HepG2 (cell line): ENCODE data around the gene SLC8A2. TPM values are rescaled to one million over a fixed set of nuclear protein-coding genes. Genes with fewer than 3 reads are reported as not detected.

ENCODE experiments used
- BHLHE40 ChIP-seq: IDR thresholded peaks from 2 replicates; pipeline ENCODE4 v1.6.1; 2011; ENCODE audit warnings: low read length, improper control_type of control experiment
- E2F2 ChIP-seq: sonication (generic); formaldehyde crosslinking; IDR thresholded peaks from 2 replicates; pipeline ENCODE4 v1.4.0; 2020; ENCODE audit warnings: missing genetic modification reagents, borderline replicate concordance
- GMEB2 ChIP-seq: IDR thresholded peaks from 2 replicates; pipeline ENCODE4 v1.6.1; 2016; ENCODE audit warnings: missing biosample characterization, missing genetic modification reagents, low read depth
- GPN1 ChIP-seq: sonication (generic); formaldehyde crosslinking; IDR thresholded peaks from 2 replicates; pipeline ENCODE4 v1.5.1; 2020; ENCODE audit warnings: missing genetic modification reagents, borderline replicate concordance
- HDAC2 ChIP-seq: sonication (generic); formaldehyde crosslinking; IDR thresholded peaks from 2 replicates; pipeline ENCODE4 v1.4.0; 2020; ENCODE audit warnings: missing genetic modification reagents
- NFAT5 ChIP-seq: sonication (generic); formaldehyde crosslinking; IDR thresholded peaks from 2 replicates; pipeline ENCODE4 v1.4.0; 2020; ENCODE audit warnings: missing genetic modification reagents
- NFATC3 ChIP-seq: sonication (generic); formaldehyde crosslinking; IDR thresholded peaks from 2 replicates; pipeline ENCODE4 v1.5.1; 2020; ENCODE audit warnings: mild to moderate bottlenecking, missing genetic modification reagents
- PHF5A ChIP-seq: IDR thresholded peaks from one replicate; pipeline ENCODE4 v1.6.1; 2018; ENCODE audit warnings: low read depth, missing genetic modification reagents; ENCODE audit not compliant: unreplicated experiment
- SOX5 ChIP-seq: IDR thresholded peaks from 2 replicates; pipeline ENCODE4 v1.6.1; 2016; ENCODE audit warnings: borderline replicate concordance
- TBP ChIP-seq: sonication (generic); formaldehyde crosslinking; IDR thresholded peaks from 2 replicates; pipeline ENCODE4 v1.5.0; 2020; ENCODE audit warnings: missing genetic modification reagents
- XRCC5 ChIP-seq: fragments of 200-400 bp; formaldehyde crosslinking; optimal IDR thresholded peaks from 2 replicates; pipeline ENCODE3; 2017; ENCODE audit warnings: mild to moderate bottlenecking, low read length
- ZNF329 ChIP-seq: sonication (generic); formaldehyde crosslinking; IDR thresholded peaks from 2 replicates; pipeline ENCODE4 v1.9.0; 2021; ENCODE audit warnings: low read depth, mild to moderate bottlenecking, missing genetic modification reagents
- ZNF605 ChIP-seq: sonication (generic); formaldehyde crosslinking; IDR thresholded peaks from 2 replicates; pipeline ENCODE4 v1.8.0; 2022; ENCODE audit warnings: mild to moderate bottlenecking, missing genetic modification reagents
- ZNF660 ChIP-seq: sonication (generic); formaldehyde crosslinking; IDR thresholded peaks from 2 replicates; pipeline ENCODE4 v1.5.1; 2020; ENCODE audit warnings: mild to moderate bottlenecking, low read depth, missing genetic modification reagents, borderline replicate concordance
- ZNF678 ChIP-seq: sonication (generic); formaldehyde crosslinking; IDR thresholded peaks from 2 replicates; pipeline ENCODE4 v1.4.0; 2020; ENCODE audit warnings: mild to moderate bottlenecking, missing genetic modification reagents
- polyA plus RNA-seq, 8 experiments: library from polyadenylated mRNA; depleted of rRNA in 3 of 8; stranded (reverse) in 7 of 8; unstranded in 1 of 8; fragments of >200 nt; fragmentation: Illumina TruSeq in 4 of 8; extraction: Trizol in 4 of 8; gene quantifications; 2 replicates each; pipeline versions ENCODE4 v1.2.1 to v1.2.3, GENCODE V29; 2011 to 2016; ENCODE audit warnings: low read depth in 4 of 8, missing spikeins in 1 of 8, mixed read lengths in 1 of 8; ENCODE audit not compliant: insufficient read depth in 1 of 8
- total RNA-seq, 5 experiments: library from RNA; depleted of rRNA; stranded (reverse); fragments of >200 nt; fragmentation: Illumina TruSeq; extraction: Trizol; gene quantifications; 2 replicates each; pipeline ENCODE4 v1.2.3, GENCODE V29; 2016; ENCODE audit warnings: low read depth in 1 of 5
- TF ChIP-seq, protein P1 (sequence below): sonication (generic); formaldehyde crosslinking; IDR thresholded peaks from 2 replicates; pipeline ENCODE4 v1.8.0; 2023; ENCODE audit warnings: mild to moderate bottlenecking, missing genetic modification reagents
- TF ChIP-seq, protein P2 (sequence below): sonication (generic); formaldehyde crosslinking; IDR thresholded peaks from 2 replicates; pipeline ENCODE4 v1.8.1; 2023; ENCODE audit warnings: missing genetic modification reagents, inconsistent platforms, borderline replicate concordance
- TF ChIP-seq, protein P3 (sequence below): sonication (generic); formaldehyde crosslinking; IDR thresholded peaks from 2 replicates; pipeline ENCODE4 v1.5.0; 2020; ENCODE audit warnings: missing genetic modification reagents

The SLC8A2 gene
- total and polyA plus RNA-seq, 2 of the 13 experiments (the other 11 are each of a cell fraction or from before 2014, with no cell fraction given) = 0.02 TPM; not detected in 1

DNA sequence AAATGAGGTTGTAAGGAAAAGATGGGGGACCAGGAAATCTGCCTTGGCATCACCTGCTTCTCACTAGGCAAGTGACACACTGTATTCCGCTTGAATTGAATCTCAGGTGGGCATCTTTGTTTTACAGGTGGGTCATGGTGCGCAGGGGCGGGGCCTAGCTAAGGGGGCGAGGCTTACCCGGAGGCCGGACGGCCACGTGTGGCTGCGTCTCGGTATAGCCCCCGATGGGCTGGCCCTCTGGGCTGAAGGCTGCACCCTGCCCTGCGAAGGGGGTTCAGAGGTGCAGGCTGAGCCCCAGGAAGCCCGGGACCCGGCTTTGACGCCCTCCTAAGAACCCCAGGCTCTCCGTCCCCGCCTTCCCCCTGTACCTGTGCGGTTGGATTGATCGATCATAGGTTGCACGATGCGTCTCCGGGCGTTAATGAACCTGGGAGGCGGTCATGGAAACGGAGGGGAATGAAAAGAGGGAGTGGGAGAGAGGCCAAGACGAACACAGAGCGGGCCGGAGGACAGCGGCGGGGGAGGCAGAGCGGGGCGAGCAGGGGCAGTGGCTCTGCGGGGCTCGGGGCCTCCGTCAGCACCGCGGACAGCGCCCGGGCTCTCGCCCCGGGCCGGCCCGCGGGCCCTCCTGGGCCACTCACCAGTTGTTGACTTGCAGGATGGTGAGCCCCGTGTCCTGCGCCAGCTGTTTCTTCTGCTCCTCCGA lies 64.8 kb downstream of the SLC8A2 start (continued):
- TF ChIP-seq E2F2 = no peak; the same call in 1 of the 2 replicates
- no peak for TF ChIP-seq ZNF660
- TF ChIP-seq, protein P1, sequence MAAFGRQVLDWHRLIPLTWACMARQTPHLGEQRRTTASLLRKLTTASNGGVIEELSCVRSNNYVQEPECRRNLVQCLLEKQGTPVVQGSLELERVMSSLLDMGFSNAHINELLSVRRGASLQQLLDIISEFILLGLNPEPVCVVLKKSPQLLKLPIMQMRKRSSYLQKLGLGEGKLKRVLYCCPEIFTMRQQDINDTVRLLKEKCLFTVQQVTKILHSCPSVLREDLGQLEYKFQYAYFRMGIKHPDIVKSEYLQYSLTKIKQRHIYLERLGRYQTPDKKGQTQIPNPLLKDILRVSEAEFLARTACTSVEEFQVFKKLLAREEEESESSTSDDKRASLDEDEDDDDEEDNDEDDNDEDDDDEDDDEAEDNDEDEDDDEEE (CRISPR knock-in tag) = no peak
- 0 out of 2 replicates have a peak, but pooled peaks have one; percentile 16 for TF ChIP-seq HDAC2 (CRISPR knock-in tag)
- no peak for TF ChIP-seq ZNF329
- TF ChIP-seq NFATC3 = no peak
- TF ChIP-seq, protein P2, sequence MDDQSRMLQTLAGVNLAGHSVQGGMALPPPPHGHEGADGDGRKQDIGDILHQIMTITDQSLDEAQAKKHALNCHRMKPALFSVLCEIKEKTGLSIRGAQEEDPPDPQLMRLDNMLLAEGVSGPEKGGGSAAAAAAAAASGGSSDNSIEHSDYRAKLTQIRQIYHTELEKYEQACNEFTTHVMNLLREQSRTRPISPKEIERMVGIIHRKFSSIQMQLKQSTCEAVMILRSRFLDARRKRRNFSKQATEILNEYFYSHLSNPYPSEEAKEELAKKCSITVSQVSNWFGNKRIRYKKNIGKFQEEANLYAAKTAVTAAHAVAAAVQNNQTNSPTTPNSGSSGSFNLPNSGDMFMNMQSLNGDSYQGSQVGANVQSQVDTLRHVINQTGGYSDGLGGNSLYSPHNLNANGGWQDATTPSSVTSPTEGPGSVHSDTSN (CRISPR knock-in tag) = 0 out of 2 replicates have a peak, but pooled peaks have one; percentile 37
- no peak; the same call in 1 of the 2 replicates for TF ChIP-seq GPN1 (CRISPR knock-in tag)
- no peak for TF ChIP-seq ZNF605 (CRISPR knock-in tag)
- no peak for TF ChIP-seq SOX5 (CRISPR knock-in tag)
- TF ChIP-seq, protein P3, sequence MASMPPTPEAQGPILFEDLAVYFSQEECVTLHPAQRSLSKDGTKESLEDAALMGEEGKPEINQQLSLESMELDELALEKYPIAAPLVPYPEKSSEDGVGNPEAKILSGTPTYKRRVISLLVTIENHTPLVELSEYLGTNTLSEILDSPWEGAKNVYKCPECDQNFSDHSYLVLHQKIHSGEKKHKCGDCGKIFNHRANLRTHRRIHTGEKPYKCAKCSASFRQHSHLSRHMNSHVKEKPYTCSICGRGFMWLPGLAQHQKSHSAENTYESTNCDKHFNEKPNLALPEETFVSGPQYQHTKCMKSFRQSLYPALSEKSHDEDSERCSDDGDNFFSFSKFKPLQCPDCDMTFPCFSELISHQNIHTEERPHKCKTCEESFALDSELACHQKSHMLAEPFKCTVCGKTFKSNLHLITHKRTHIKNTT = no peak
- TF ChIP-seq XRCC5 = no peak
- TF ChIP-seq NFAT5 (CRISPR knock-in tag) = peak; percentile 71; the same call in 1 of the 2 replicates
- no peak for TF ChIP-seq GMEB2 (CRISPR knock-in tag)
- no peak for TF ChIP-seq ZNF678 (CRISPR knock-in tag)
- no peak for TF ChIP-seq TBP (CRISPR knock-in tag)
- no peak for TF ChIP-seq PHF5A (CRISPR knock-in tag)
- TF ChIP-seq BHLHE40 = no peak
